HS-5 (cell line): ENCODE results near the gene DDX39B.
"Not testable (repeated sequence)": the region's sequence is repeated elsewhere in the genome, so short reads cannot be mapped to it uniquely, and the experiment has no call there.

Experiments used
- DNase-seq: peaks from one replicate; pipeline ENCODE4 v3.0.0-alpha.2; 2012; ENCODE audit warnings: low read depth

Gene DDX39B

GRCh38 chr6:31541658-31542521 is at the start of gene DDX39B:
DDX39B (minus strand) TSS chr6:31542003; CDS start chr6:31540532, 1,471 bp downstream.
- peak; percentile 96 for DNase-seq

GRCh38 chr6:31590691-31591090 is 48.9 kb upstream of the DDX39B start:
- not testable (repeated sequence) for DNase-seq

- no peak for DNase-seq
Measured at GRCh38 chr6:31588871-31589650, 47.3 kb upstream of the DDX39B start.

GRCh38 chr6:31587791-31588777 is 46.3 kb upstream of the DDX39B start:
- DNase-seq: no peak

GRCh38 chr6:31586599-31587281 is 44.9 kb upstream of the DDX39B start:
- DNase-seq: no peak

GRCh38 chr6:31586008-31586407 is 44.2 kb upstream of the DDX39B start, which contains the start of gene LST1:
LST1 (plus strand) TSS chr6:31586277; CDS start chr6:31587300, 1,023 bp downstream.
- no peak for DNase-seq

GRCh38 chr6:31585491-31585890 is 43.7 kb upstream of the DDX39B start:
- DNase-seq: no peak

GRCh38 chr6:31582230-31582643 is 40.4 kb upstream of the DDX39B start, which contains the start of gene LTB:
LTB (minus strand) TSS chr6:31582424; CDS start chr6:31582417, 7 bp downstream.
- DNase-seq: no peak

GRCh38 chr6:31581434-31582229 is 39.8 kb upstream of the DDX39B start:
- no peak for DNase-seq

GRCh38 chr6:31580807-31581433 is 39.1 kb upstream of the DDX39B start:
- DNase-seq: no peak

- no peak for DNase-seq
Measured at GRCh38 chr6:31580438-31580740, 38.6 kb upstream of the DDX39B start.

- no peak for DNase-seq
Measured at GRCh38 chr6:31579546-31580437, 38.0 kb upstream of the DDX39B start.

GRCh38 chr6:31579119-31579505 is 37.3 kb upstream of the DDX39B start:
- DNase-seq: no peak

- DNase-seq: no peak
Measured at GRCh38 chr6:31578184-31579118, 36.6 kb upstream of the DDX39B start.

- no peak for DNase-seq
Measured at GRCh38 chr6:31577579-31577966, 35.8 kb upstream of the DDX39B start.

- no peak for DNase-seq
Measured at GRCh38 chr6:31576897-31577578, 35.2 kb upstream of the DDX39B start.
